ENCODE results near the gene HDDC3.
"Not testable (repeated sequence)": the region's sequence is repeated elsewhere in the genome, so short reads cannot be mapped to it uniquely, and the experiment has no call there.

Gene HDDC3

DNA sequence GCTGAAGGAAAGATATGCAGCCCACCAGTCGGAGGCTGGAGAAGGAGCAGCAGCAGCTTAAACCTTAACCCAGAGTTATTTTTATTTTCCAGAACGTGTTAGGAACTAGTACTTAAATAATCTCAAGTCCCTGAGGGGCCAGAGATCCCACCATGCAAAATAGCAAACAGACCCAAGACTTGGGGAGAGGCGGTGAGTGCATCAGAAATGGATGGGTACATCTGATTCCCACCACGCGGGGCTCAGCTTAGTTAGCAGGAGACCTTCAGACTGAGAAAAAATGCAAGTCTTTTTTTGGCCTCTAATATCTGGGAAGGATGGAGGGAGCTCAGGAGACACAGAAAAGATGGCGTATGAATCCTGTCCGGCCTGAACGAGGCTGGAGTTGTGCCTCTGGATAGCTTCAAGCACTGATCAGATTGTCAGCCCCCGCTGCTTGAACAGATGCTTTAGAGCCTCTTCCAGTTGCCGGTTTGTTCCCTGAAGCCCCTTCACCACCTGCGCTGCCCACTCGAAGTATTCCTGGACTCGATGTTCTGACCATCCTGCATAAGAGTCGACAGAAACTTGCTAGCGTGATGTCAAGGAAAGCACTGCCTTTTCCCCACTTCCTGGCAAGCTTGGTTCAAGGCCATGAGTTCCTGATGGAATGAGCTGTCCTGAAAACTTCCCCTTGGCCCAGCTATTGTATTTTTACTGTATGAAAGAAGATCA is 1.3 kb downstream of the HDDC3 start:
- peaks cover 27% of the 10 kb centered on the region for H3K4me1 Mint-ChIP-seq
- ATAC-seq (ENCODE audit: low read depth): no peak
- DNase-seq (ENCODE audit: low spot score in 2 of 2): no peak
- H3K9me3 Mint-ChIP-seq: no peaks in the 10 kb centered on the region
- peak overlapping the region; percentile 95 for H3K27ac Mint-ChIP-seq
- no peaks in the 10 kb centered on the region for H3K36me3 Mint-ChIP-seq
- no peaks in the 10 kb centered on the region for H3K27me3 Mint-ChIP-seq
- H3K4me3 Mint-ChIP-seq: peak overlapping the region; percentile 99

DNA sequence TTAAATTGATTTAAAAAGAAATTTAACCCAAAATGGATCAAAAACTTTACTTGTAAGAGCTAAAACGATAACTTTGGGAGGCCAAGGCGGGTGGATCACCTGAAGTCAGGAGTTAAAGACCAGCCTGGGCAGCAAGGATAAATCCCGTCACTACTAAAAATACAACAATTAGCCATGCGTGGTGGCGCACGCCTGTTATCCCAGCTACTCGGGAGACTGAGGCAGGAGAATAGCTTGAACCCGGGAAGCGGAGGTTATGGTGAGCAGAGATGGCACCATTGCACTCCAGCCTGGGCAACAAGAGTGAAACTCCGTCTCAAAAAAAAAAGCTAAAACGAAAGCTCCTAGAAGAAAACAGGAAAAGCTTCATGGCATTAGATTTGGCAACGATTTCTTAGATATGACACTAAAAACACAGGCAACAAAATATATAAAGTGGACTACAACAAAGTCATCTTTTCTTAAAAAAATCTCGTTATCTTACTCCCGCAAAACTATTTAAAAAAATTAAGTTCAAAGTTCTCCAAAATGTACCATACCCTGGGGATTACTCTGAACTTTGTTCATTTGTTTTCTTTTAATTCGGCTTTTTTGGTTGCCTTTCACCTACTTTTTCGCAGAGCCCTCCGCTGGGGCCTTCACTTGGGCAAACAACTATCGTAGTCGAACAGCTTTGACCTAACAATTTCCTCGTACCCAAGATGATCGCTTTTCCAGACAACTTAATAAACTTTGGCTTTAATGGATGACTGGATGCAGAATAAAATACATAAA is 2.9 kb downstream of the HDDC3 start:
- peaks cover 22% of the 10 kb centered on the region for H3K4me1 Mint-ChIP-seq
- no peak for DNase-seq (ENCODE audit: low spot score in 2 of 2)
- H3K36me3 Mint-ChIP-seq: no peaks in the 10 kb centered on the region

GRCh38 chr15:90928106-90928505 is 4.2 kb downstream of the HDDC3 start:
- not testable (repeated sequence) for DNase-seq (ENCODE audit: low spot score in 2 of 2); H3K27me3 Mint-ChIP-seq; H3K36me3 Mint-ChIP-seq; H3K27ac Mint-ChIP-seq; H3K9me3 Mint-ChIP-seq; ATAC-seq (ENCODE audit: low read depth)
- Mint-ChIP-seq H3K4me3 (peak overlapping the region; percentile 39), H3K4me1 (peaks cover 18% of the 10 kb centered on the region)

More for the DNA sequence above, 2.9 kb downstream of the HDDC3 start:
- Mint-ChIP-seq H3K27me3 (no peaks in the 10 kb centered on the region), H3K9me3 (no peaks in the 10 kb centered on the region), H3K4me3 (peak overlapping the region; percentile 99), H3K27ac (peak overlapping the region; percentile 95)
- no peak for ATAC-seq (ENCODE audit: low read depth)

- H3K27ac Mint-ChIP-seq; H3K9me3 Mint-ChIP-seq; DNase-seq (ENCODE audit: low spot score in 2 of 2); H3K27me3 Mint-ChIP-seq; H3K4me3 Mint-ChIP-seq; H3K36me3 Mint-ChIP-seq; ATAC-seq (ENCODE audit: low read depth): not testable (repeated sequence)
- peaks cover 14% of the 10 kb centered on the region for H3K4me1 Mint-ChIP-seq
Measured at GRCh38 chr15:90926766-90927165, 5.6 kb downstream of the HDDC3 start.

GRCh38 chr15:90924375-90924774 is 8.0 kb downstream of the HDDC3 start:
- ATAC-seq (ENCODE audit: low read depth): no peak
- no peak for DNase-seq (ENCODE audit: low spot score in 2 of 2)
- peak overlapping the region; percentile 20 for H3K27ac Mint-ChIP-seq

DNA sequence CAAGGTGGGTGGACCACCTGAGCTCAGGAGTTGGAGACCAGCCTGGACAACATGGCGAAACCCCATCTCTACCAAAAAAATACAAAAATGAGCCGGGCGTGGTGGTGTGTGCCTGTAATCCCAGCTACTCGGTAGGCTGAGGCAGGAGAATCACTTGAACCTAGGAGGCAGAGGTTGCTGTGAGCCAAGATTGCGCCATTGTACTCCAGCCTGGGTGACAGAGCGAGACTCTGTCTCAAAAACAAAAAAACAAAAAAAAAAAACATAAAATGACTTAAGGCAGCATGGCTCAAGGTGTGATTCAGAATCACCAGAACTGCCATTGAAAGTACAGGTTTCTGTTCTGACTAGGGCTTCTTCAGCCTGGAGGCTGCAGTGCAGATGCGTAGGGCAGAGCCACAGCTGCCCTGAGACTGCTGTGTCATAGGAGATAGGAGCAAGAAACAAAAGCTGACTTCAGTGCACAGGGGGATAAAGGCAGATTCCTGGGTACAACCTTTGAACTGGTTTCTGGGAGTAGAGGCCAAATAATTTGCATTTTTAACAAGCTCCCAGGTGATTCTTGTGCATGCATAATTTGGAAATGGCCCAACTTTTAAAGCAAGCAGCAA is 9.5 kb downstream of the HDDC3 start:
- not testable (repeated sequence) for H3K27me3 Mint-ChIP-seq; H3K4me1 Mint-ChIP-seq; ATAC-seq (ENCODE audit: low read depth); DNase-seq (ENCODE audit: low spot score in 2 of 2); H3K27ac Mint-ChIP-seq; H3K9me3 Mint-ChIP-seq; H3K4me3 Mint-ChIP-seq
- peaks cover 20% of the 10 kb centered on the region for H3K36me3 Mint-ChIP-seq

More at GRCh38 chr15:90924375-90924774, 8.0 kb downstream of the HDDC3 start:
- H3K4me1 Mint-ChIP-seq: peaks cover 3% of the 10 kb centered on the region
- no peak overlapping the region for H3K4me3 Mint-ChIP-seq
- H3K27me3 Mint-ChIP-seq: no peaks in the 10 kb centered on the region
- no peaks in the 10 kb centered on the region for H3K9me3 Mint-ChIP-seq
- H3K36me3 Mint-ChIP-seq: peaks cover 12% of the 10 kb centered on the region

DNA sequence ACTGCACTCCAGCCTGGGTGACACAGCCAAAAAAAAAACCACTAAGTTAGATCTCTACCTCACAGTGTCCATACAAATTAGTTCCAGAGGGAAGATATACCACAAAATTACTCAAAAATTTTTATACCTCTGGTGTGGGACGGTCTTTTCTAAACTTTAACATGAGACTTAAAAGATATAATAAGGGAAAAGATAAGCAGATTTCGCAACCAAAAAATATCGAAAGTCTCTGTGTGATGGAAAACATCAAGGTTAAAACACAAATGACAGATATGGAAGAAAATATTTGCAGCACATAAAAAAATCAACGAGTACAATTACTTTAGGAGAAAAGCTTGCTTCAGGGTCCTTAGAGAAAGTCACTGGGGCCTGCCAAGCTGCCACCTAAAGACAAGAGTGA is 10.5 kb downstream of the HDDC3 start:
- Mint-ChIP-seq H3K4me1 (no peaks in the 10 kb centered on the region), H3K27ac (no peak overlapping the region), H3K4me3 (no peak overlapping the region), H3K9me3 (no peaks in the 10 kb centered on the region), H3K27me3 (no peaks in the 10 kb centered on the region), H3K36me3 (peaks cover 24% of the 10 kb centered on the region)
- ATAC-seq (ENCODE audit: low read depth) (no peak), DNase-seq (ENCODE audit: low spot score in 2 of 2) (no peak)

DNA sequence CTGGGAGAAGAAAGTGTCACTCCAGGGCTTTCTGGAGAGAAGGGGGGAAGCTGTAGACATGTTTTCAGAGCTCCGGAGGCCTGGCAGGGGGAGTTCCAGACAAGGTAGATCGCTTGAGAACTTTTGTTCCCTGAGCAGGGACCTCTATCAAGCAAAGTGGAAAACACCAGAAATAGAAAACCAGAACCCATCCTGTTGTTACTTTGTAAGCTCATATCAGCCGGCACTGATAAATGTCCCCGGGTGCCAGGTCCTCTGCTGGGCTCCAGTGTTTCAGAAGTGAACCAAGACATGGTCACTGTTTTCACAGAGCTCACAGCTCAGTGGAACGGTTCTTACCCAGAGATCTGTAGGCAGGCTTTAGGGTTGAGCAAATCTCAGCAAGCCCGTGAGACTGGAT is 13.5 kb downstream of the HDDC3 start:
- H3K4me3 Mint-ChIP-seq: no peak overlapping the region
- H3K36me3 Mint-ChIP-seq: peaks cover 27% of the 10 kb centered on the region
- H3K4me1 Mint-ChIP-seq: no peaks in the 10 kb centered on the region
- H3K9me3 Mint-ChIP-seq: no peaks in the 10 kb centered on the region
- no peak overlapping the region for H3K27ac Mint-ChIP-seq
- no peaks in the 10 kb centered on the region for H3K27me3 Mint-ChIP-seq
- DNase-seq (ENCODE audit: low spot score in 2 of 2) (no peak), ATAC-seq (ENCODE audit: low read depth) (no peak)

- H3K36me3 Mint-ChIP-seq: peaks cover 30% of the 10 kb centered on the region
- H3K27ac Mint-ChIP-seq: no peak overlapping the region
Measured at GRCh38 chr15:90918034-90918788, 14.1 kb downstream of the HDDC3 start.

DNA sequence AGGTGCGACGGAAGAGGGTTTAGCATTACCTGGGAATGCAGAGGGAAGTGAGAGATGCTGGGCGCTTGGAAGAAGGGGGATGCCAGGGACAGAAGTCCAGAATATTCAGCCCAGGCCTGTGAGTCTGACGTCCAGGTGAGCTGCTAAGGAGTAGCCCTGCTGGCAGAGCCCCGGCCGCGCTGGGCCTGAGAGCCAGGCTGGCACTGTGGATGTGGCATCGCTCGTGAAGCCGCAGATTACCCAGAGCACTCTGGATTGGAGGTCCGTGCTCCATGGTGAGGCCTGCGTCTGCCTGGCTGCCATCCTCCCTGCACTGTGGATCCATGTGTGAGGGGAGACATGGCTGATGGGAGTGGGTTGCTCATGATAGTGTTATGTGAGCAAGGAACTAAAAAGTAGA is 14.8 kb downstream of the HDDC3 start:
- Mint-ChIP-seq H3K4me1 (no peaks in the 10 kb centered on the region), H3K27me3 (no peaks in the 10 kb centered on the region), H3K27ac (no peak overlapping the region), H3K9me3 (no peaks in the 10 kb centered on the region), H3K36me3 (peaks cover 30% of the 10 kb centered on the region), H3K4me3 (no peak overlapping the region)
- DNase-seq (ENCODE audit: low spot score in 2 of 2) (no peak), ATAC-seq (ENCODE audit: low read depth) (no peak)

More at GRCh38 chr15:90918034-90918788, 14.1 kb downstream of the HDDC3 start:
- DNase-seq (ENCODE audit: low spot score in 2 of 2) (no peak), ATAC-seq (ENCODE audit: low read depth) (no peak)
- Mint-ChIP-seq H3K4me3 (no peak overlapping the region), H3K27me3 (no peaks in the 10 kb centered on the region), H3K9me3 (no peaks in the 10 kb centered on the region), H3K4me1 (no peaks in the 10 kb centered on the region)

DNA sequence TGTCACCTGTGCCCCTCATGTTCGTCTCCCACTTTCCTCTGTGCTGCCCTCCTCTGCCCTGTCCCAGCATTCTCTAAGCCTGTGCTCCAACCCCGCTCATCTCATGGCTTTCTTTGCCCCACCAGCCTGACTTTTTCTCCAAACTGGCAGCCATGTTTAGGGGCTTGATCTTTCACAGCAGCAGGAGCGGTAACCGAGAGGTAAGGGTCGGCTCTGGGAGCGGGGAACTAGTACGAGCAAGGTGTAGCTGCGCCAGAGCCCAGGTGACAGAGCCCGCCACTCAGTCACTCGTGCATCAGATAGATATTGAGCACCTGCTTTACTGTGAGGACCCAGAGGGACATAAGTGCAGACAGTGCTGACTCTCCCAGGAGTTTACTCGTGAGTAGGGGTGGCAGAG is 15.9 kb downstream of the HDDC3 start:
- Mint-ChIP-seq H3K4me1 (no peaks in the 10 kb centered on the region), H3K4me3 (no peak overlapping the region), H3K27me3 (no peaks in the 10 kb centered on the region), H3K36me3 (peaks cover 30% of the 10 kb centered on the region), H3K27ac (no peak overlapping the region), H3K9me3 (no peaks in the 10 kb centered on the region)
- DNase-seq (ENCODE audit: low spot score in 2 of 2) (no peak), ATAC-seq (ENCODE audit: low read depth) (no peak)

GRCh38 chr15:90915808-90916440 is 16.4 kb downstream of the HDDC3 start:
- H3K27ac Mint-ChIP-seq: no peak overlapping the region
- no peaks in the 10 kb centered on the region for H3K4me1 Mint-ChIP-seq
- H3K4me3 Mint-ChIP-seq: no peak overlapping the region
- H3K9me3 Mint-ChIP-seq: no peaks in the 10 kb centered on the region
- peaks cover 28% of the 10 kb centered on the region for H3K36me3 Mint-ChIP-seq
- H3K27me3 Mint-ChIP-seq: no peaks in the 10 kb centered on the region
- DNase-seq (ENCODE audit: low spot score in 2 of 2) (no peak), ATAC-seq (ENCODE audit: low read depth) (no peak)

- peaks cover 29% of the 10 kb centered on the region for H3K36me3 Mint-ChIP-seq
- H3K9me3 Mint-ChIP-seq: no peaks in the 10 kb centered on the region
- DNase-seq (ENCODE audit: low spot score in 2 of 2): no peak
Measured at GRCh38 chr15:90915216-90915807, 17.0 kb downstream of the HDDC3 start.

More at GRCh38 chr15:90915216-90915807, 17.0 kb downstream of the HDDC3 start:
- Mint-ChIP-seq H3K4me1 (no peaks in the 10 kb centered on the region), H3K27ac (no peak overlapping the region), H3K27me3 (no peaks in the 10 kb centered on the region), H3K4me3 (peak overlapping the region; percentile 29)
- ATAC-seq (ENCODE audit: low read depth): no peak
